Mucosa of stomach (tissue), 1 donor: ENCODE data around the gene ANKRD31.
"Not testable (repeated sequence)": the region's sequence is repeated elsewhere in the genome, so short reads cannot be mapped to it uniquely, and the experiment has no call there.

ENCODE experiments used
- H3K27me3 ChIP-seq: one replicate; pipeline ENCODE4 v1.7.0; 2013; ENCODE audit warnings: mild to moderate bottlenecking, low read length; ENCODE audit not compliant: control insufficient read depth, insufficient read depth
- H3K36me3 ChIP-seq: one replicate; pipeline ENCODE4 v1.7.0; 2013; ENCODE audit warnings: low read length; ENCODE audit not compliant: control insufficient read depth, insufficient read depth
- H3K4me1 ChIP-seq: one replicate; pipeline ENCODE4 v1.7.0; 2013; ENCODE audit warnings: mild to moderate bottlenecking, low read length; ENCODE audit not compliant: control insufficient read depth, insufficient read depth
- H3K4me3 ChIP-seq: one replicate; pipeline ENCODE4 v1.7.0; 2013; ENCODE audit warnings: low read length
- H3K9ac ChIP-seq: one replicate; pipeline ENCODE4 v1.7.0; 2013; ENCODE audit warnings: mild to moderate bottlenecking, low read length, moderate library complexity
- H3K9me3 ChIP-seq: one replicate; pipeline ENCODE4 v1.7.0; 2013; ENCODE audit warnings: mild to moderate bottlenecking, low read length, moderate library complexity; ENCODE audit not compliant: control insufficient read depth
- donor health status: Pancreatic carcinoma.

ANKRD31 gene

GRCh38 chr5:75214409-75214808 lies 22.3 kb downstream of the ANKRD31 start:
- H3K9me3 ChIP-seq: no peaks in the 10 kb centered on the region
- no peaks in the 10 kb centered on the region for H3K36me3 ChIP-seq
- no peaks in the 10 kb centered on the region for H3K4me1 ChIP-seq
- no peaks in the 10 kb centered on the region for H3K27me3 ChIP-seq
- H3K9ac ChIP-seq: no peak overlapping the region
- no peak overlapping the region for H3K4me3 ChIP-seq

GRCh38 chr5:75203604-75204003 lies 33.1 kb downstream of the ANKRD31 start:
- no peaks in the 10 kb centered on the region for H3K27me3 ChIP-seq

GRCh38 chr5:75202935-75203334 lies 33.7 kb downstream of the ANKRD31 start:
- H3K4me1 ChIP-seq: peaks cover 15% of the 10 kb centered on the region
- no peaks in the 10 kb centered on the region for H3K9me3 ChIP-seq
- no peak overlapping the region for H3K4me3 ChIP-seq
- H3K9ac ChIP-seq: no peak overlapping the region
- no peaks in the 10 kb centered on the region for H3K27me3 ChIP-seq
- no peaks in the 10 kb centered on the region for H3K36me3 ChIP-seq

More at GRCh38 chr5:75203604-75204003, 33.1 kb downstream of the ANKRD31 start:
- H3K4me3 ChIP-seq: no peak overlapping the region
- no peaks in the 10 kb centered on the region for H3K9me3 ChIP-seq
- H3K36me3 ChIP-seq: no peaks in the 10 kb centered on the region
- H3K9ac ChIP-seq: no peak overlapping the region
- H3K4me1 ChIP-seq: peaks cover 14% of the 10 kb centered on the region

GRCh38 chr5:75200776-75201175 lies 35.9 kb downstream of the ANKRD31 start:
- Histone ChIP-seq H3K4me1 (peaks cover 15% of the 10 kb centered on the region), H3K9ac (no peak overlapping the region), H3K9me3 (no peaks in the 10 kb centered on the region), H3K4me3 (no peak overlapping the region), H3K27me3 (no peaks in the 10 kb centered on the region), H3K36me3 (no peaks in the 10 kb centered on the region)

- Histone ChIP-seq H3K27me3 (no peaks in the 10 kb centered on the region), H3K36me3 (no peaks in the 10 kb centered on the region), H3K4me3 (no peak overlapping the region), H3K9ac (no peak overlapping the region), H3K9me3 (no peaks in the 10 kb centered on the region), H3K4me1 (peaks cover 15% of the 10 kb centered on the region)
Observed at GRCh38 chr5:75199946-75200345, 36.7 kb downstream of the ANKRD31 start.

- Histone ChIP-seq H3K27me3 (no peaks in the 10 kb centered on the region), H3K36me3 (no peaks in the 10 kb centered on the region), H3K9me3 (no peaks in the 10 kb centered on the region), H3K4me3 (no peak overlapping the region), H3K4me1 (peaks cover 15% of the 10 kb centered on the region), H3K9ac (no peak overlapping the region)
Observed at GRCh38 chr5:75199071-75199470, 37.6 kb downstream of the ANKRD31 start.

- H3K4me1 ChIP-seq: peaks cover 13% of the 10 kb centered on the region
- no peaks in the 10 kb centered on the region for H3K9me3 ChIP-seq
- H3K4me3 ChIP-seq: no peak overlapping the region
- H3K9ac ChIP-seq: no peak overlapping the region
- no peaks in the 10 kb centered on the region for H3K27me3 ChIP-seq
- H3K36me3 ChIP-seq: no peaks in the 10 kb centered on the region
Observed at GRCh38 chr5:75197745-75198144, 38.9 kb downstream of the ANKRD31 start.

GRCh38 chr5:75192804-75193203 lies 43.9 kb downstream of the ANKRD31 start:
- H3K9me3 ChIP-seq: no peaks in the 10 kb centered on the region
- no peaks in the 10 kb centered on the region for H3K27me3 ChIP-seq
- H3K36me3 ChIP-seq: no peaks in the 10 kb centered on the region
- H3K9ac ChIP-seq: no peak overlapping the region
- no peak overlapping the region for H3K4me3 ChIP-seq
- no peaks in the 10 kb centered on the region for H3K4me1 ChIP-seq

- H3K4me1 ChIP-seq: no peaks in the 10 kb centered on the region
- no peaks in the 10 kb centered on the region for H3K9me3 ChIP-seq
- H3K27me3 ChIP-seq: no peaks in the 10 kb centered on the region
- no peaks in the 10 kb centered on the region for H3K36me3 ChIP-seq
- no peak overlapping the region for H3K4me3 ChIP-seq
- H3K9ac ChIP-seq: no peak overlapping the region
Observed at GRCh38 chr5:75192264-75192663, 44.4 kb downstream of the ANKRD31 start.

GRCh38 chr5:75190227-75190626 lies 46.5 kb downstream of the ANKRD31 start:
- no peaks in the 10 kb centered on the region for H3K4me1 ChIP-seq
- H3K9ac ChIP-seq: no peak overlapping the region
- no peak overlapping the region for H3K4me3 ChIP-seq
- H3K27me3 ChIP-seq: no peaks in the 10 kb centered on the region
- H3K9me3 ChIP-seq: no peaks in the 10 kb centered on the region
- no peaks in the 10 kb centered on the region for H3K36me3 ChIP-seq

- H3K27me3 ChIP-seq: no peaks in the 10 kb centered on the region
- H3K4me3 ChIP-seq: no peak overlapping the region
- H3K9ac ChIP-seq: no peak overlapping the region
Observed at GRCh38 chr5:75189353-75189752, 47.3 kb downstream of the ANKRD31 start.

GRCh38 chr5:75185763-75186162 lies 50.9 kb downstream of the ANKRD31 start:
- Histone ChIP-seq H3K27me3 (no peaks in the 10 kb centered on the region), H3K36me3 (no peaks in the 10 kb centered on the region), H3K9ac (no peak overlapping the region), H3K4me1 (no peaks in the 10 kb centered on the region), H3K9me3 (no peaks in the 10 kb centered on the region), H3K4me3 (no peak overlapping the region)

More at GRCh38 chr5:75189353-75189752, 47.3 kb downstream of the ANKRD31 start:
- no peaks in the 10 kb centered on the region for H3K9me3 ChIP-seq
- no peaks in the 10 kb centered on the region for H3K36me3 ChIP-seq
- H3K4me1 ChIP-seq: no peaks in the 10 kb centered on the region

- H3K9ac ChIP-seq, H3K9me3 ChIP-seq, H3K36me3 ChIP-seq, H3K4me1 ChIP-seq, H3K27me3 ChIP-seq, H3K4me3 ChIP-seq: not testable (repeated sequence)
Observed at GRCh38 chr5:75176009-75176408, 60.7 kb downstream of the ANKRD31 start.
